ENCODE results near the gene MED7. TPM values are rescaled to one million over a fixed set of nuclear protein-coding genes. Genes with fewer than 3 reads are reported as not detected.

MED7 gene
- total RNA-seq, 1 donor from 2014 or later, result 11.2 TPM

DNA sequence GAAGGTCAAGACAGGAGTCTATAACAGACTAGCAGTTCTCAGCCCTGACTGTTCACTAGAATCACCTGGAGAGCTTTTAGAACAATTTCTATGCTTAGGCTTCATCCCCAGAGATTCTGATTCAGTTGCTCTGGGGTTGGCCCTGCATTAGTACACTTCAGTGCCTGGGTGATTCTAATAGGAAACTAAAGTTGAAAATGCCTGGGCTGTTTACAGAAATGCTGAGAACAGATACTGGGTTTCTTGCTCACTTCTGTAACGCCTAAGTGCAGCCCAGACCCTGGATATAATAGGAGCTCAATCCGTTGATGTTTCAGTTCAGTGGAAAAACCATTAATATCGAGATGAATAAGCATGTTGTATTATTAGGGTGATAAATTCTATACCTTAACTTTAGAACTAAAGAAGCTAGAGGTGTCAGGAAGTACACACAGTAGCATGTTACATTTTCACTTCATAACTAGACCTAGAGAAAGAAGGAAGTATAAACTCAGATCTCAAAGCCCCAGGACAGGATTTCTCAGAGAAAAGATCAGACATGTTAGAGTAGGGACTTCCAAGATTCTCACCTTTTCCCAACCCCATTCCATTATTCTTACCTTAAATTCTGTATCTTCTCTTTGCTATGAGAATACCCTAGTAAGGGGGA, 54.2 kb downstream of the MED7 start:
- DNase-seq, result no peak
- Histone ChIP-seq H3K36me3 (peaks cover 7% of the 10 kb centered on the region), H3K27me3 (ENCODE audit: low read depth) (no peaks in the 10 kb centered on the region), H3K4me1 (no peaks in the 10 kb centered on the region), H3K9me3 (no peaks in the 10 kb centered on the region), H3K4me3 (no peak overlapping the region), H3K27ac (no peak overlapping the region)
- no peak for TF ChIP-seq CTCF (IDR thresholded peaks at IDR 0.05)
- no peak for ATAC-seq
- intact Hi-C loops (cut with DNase I), result no loop called here

Other genes starting within 250 kb of the MED7 start
- not detected for gene TIMD4, start 179.6 kb downstream of the MED7 start, total RNA-seq
- gene HAVCR1, start 83.7 kb downstream of the MED7 start, total RNA-seq, result not detected
- gene HAVCR2, start 33.8 kb downstream of the MED7 start, total RNA-seq, result 33.8 TPM
- gene GARIN3, start 23.4 kb upstream of the MED7 start, total RNA-seq, result not detected
- gene ITK, start 38.0 kb upstream of the MED7 start, total RNA-seq, result 6.3 TPM
- 36.6 TPM for gene CYFIP2, start 123.3 kb upstream of the MED7 start, total RNA-seq